IgD-negative memory B cell (primary cell): ENCODE measurements around the gene LCN12. TPM values are rescaled to one million over a fixed set of nuclear protein-coding genes. Genes with fewer than 3 reads are reported as not detected.
A peak's percentile ranks its signal among the peaks of the same experiment; 100 is the strongest.

Experiments
- H3K27ac Mint-ChIP-seq, 3 donors: one replicate each; pipeline ENCODE4 v1.8.0; 2020 to 2022; ENCODE audit warnings: mild to moderate bottlenecking in 3 of 3, mixed read lengths in 3 of 3, moderate library complexity in 1 of 3
- H3K27me3 Mint-ChIP-seq: one replicate; pipeline ENCODE4 v1.8.0; 2021; ENCODE audit warnings: mixed read lengths
- H3K36me3 Mint-ChIP-seq: one replicate; pipeline ENCODE4 v1.8.0; 2020; ENCODE audit warnings: mild to moderate bottlenecking, mixed read lengths
- H3K4me1 Mint-ChIP-seq, 3 donors: one replicate each; pipeline ENCODE4 v1.8.0; 2020 to 2022; ENCODE audit warnings: mixed read lengths in 3 of 3, mild to moderate bottlenecking in 1 of 3
- H3K4me3 Mint-ChIP-seq, 4 donors: one replicate each; pipeline ENCODE4 v1.8.0; 2020 to 2022; ENCODE audit warnings: mild to moderate bottlenecking in 4 of 4, mixed read lengths in 4 of 4, moderate library complexity in 3 of 4
- H3K9me3 Mint-ChIP-seq, 3 donors: one replicate each; pipeline ENCODE4 v1.8.0; 2020 to 2021; ENCODE audit warnings: mixed read lengths in 3 of 3, mild to moderate bottlenecking in 1 of 3
- polyA plus RNA-seq: library from polyadenylated mRNA; unstranded; fragments of 300-500 nt; fragmentation: Illumina TruSeq; gene quantifications from one replicate; pipeline ENCODE4 v1.2.3, GENCODE V29; 2021

LCN12 gene
- polyA plus RNA-seq, 1 donor from 2014 or later: not detected

DNA sequence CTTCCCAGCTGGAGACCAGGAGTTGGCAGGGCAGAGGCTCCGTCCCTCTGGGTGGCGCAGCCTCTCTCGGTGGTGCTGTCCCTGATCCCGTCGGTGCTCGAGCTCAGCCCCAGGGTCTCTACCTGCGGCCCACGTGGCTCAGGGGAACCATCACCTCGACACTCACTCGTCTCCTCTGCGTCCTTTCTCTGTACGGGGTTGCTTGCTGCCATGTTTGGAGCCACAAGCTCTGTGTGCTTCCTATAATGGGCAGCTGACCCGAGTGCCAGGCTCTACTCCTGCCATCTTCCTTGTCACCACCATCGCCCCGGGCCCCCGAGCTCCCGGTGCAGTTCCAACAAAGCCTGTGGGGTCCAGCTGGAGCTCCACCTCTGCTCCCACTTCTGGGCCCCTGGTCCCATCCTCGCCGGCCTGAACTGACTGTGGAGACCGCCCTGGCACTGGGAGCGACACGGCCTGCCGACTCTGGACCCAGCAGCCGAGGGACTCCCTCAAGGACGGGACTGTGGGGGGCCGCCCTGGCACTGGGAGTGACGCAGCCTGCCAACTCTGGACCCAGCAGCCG, 12.6 kb upstream of the LCN12 start:
- H3K9me3 Mint-ChIP-seq: no peaks in the 10 kb centered on the region
- H3K36me3 Mint-ChIP-seq: peaks cover 3% of the 10 kb centered on the region
- H3K4me3 Mint-ChIP-seq: peak overlapping the region in 1 of 4 donors; percentile 67
- peak overlapping the region in 2 of 3 donors; percentile 13 to 48 for H3K27ac Mint-ChIP-seq
- H3K27me3 Mint-ChIP-seq: no peaks in the 10 kb centered on the region
- peaks cover 0 to 8% (median 7%) of the 10 kb centered on the region in 3 donors for H3K4me1 Mint-ChIP-seq

DNA sequence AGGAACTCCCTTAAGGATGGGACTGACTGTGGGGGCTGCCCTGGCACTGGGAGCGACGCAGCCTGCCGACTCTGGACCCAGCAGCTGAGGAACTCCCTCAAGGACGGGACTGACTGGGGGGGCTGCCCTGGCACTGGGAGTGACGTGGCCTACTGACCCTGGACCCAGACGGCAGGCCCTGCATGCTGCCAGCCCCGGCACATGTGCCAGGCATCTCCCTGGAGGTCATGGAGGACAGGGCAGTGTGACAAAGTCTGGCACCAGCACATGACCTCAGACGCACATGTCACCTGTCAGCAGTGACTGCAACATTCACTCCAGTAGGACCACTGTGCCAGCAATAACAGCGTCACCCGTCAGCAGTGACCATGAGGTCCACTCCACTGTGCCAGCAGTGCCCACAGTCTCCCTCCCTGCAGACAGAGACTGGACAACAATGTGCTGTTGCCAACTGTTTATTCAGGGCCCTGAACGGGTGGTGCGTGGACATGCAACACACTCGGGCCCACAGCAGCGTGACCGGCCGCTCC, 12.0 kb upstream of the LCN12 start:
- no peaks in the 10 kb centered on the region for H3K27me3 Mint-ChIP-seq
- H3K4me1 Mint-ChIP-seq: peaks cover 0 to 9% (median 8%) of the 10 kb centered on the region in 3 donors
- H3K4me3 Mint-ChIP-seq: no peak overlapping the region
- no peak overlapping the region for H3K27ac Mint-ChIP-seq
- peaks cover 3% of the 10 kb centered on the region for H3K36me3 Mint-ChIP-seq
- H3K9me3 Mint-ChIP-seq: no peaks in the 10 kb centered on the region

DNA sequence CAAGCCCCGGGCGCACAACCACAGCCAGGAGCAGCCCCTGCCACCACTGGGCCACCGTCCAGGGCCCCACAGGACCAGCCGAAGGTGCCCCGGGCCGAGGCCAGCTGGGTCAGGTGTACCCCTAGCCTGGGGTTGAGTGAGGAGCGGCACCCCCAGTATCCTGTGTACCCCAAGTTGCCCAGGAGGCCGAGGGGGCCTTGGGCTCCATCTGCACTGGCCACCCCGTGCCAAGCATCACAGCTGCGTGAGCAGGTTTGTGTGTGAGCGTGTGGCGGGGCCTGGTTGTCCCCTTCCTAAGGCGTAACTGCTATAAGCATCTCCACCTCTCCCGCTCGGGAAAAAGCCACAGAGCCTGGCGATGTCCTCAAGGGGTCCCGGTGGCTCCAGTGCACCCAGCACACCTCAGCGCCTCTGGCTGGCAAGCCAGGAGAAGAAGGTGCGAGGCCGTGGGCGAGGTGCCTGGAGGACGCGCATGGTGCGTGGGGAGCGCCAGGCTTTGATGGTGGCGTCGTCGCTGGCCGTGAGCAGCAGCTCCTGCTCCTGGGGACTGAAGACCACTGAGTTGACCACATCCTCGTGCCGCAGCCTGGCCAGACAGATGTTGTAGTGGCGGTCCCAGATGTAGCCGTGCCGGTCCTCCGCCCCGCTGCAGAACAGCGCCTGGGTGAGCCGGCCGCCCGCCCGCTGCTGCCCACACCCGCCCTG, 11.4 kb upstream of the LCN12 start:
- Mint-ChIP-seq H3K4me3 (no peak overlapping the region), H3K27ac (no peak overlapping the region), H3K27me3 (no peaks in the 10 kb centered on the region), H3K36me3 (peaks cover 3% of the 10 kb centered on the region), H3K4me1 (peaks cover 0 to 9% (median 7%) of the 10 kb centered on the region in 3 donors), H3K9me3 (no peaks in the 10 kb centered on the region)

DNA sequence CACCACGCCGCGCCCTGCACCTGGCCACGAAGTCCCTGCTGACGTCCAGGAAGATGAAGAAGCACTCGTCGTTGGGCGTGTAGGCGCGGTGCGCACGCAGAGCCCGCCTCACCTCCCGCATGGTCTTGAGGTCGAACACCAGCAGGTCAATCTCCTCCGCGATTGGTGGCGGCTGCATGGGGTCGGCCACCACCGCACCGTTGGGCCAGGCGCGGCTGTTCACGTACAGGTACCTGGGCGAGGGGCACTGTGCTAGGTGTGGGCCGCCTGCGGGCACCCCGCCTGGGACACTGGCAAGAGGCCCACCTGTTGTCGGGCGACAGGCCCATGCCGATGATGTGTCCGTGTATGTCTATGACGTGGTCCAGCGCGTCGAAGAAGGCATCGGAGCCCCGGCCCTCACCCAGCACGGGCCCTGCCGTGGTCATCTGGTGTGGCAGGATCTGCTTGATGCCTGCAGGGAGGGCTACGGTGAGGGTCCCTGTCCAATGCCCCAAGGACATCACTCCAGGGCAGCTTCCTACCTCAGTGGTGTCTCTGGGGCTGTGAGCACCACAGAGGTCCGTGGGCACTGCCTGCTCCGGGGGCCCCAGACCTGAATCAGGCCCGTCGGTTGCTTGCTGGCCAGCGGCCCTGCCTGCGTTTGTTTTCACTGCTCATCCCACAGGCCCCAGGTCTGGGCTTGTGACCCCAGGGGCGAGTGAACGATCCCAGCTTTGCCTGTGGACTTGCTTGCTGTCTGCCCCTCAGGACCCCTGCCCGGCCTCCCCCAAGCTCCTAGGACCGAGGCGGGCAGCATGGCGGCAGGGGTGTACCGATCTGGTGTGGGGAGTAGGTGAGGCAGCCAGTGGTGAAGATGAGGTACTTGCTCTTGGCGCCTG, 10.6 kb upstream of the LCN12 start:
- H3K4me1 Mint-ChIP-seq: peaks cover 0 to 6% (median 6%) of the 10 kb centered on the region in 3 donors
- no peaks in the 10 kb centered on the region for H3K9me3 Mint-ChIP-seq
- no peaks in the 10 kb centered on the region for H3K27me3 Mint-ChIP-seq
- H3K27ac Mint-ChIP-seq: no peak overlapping the region
- H3K4me3 Mint-ChIP-seq: no peak overlapping the region
- peaks cover 3% of the 10 kb centered on the region for H3K36me3 Mint-ChIP-seq

DNA sequence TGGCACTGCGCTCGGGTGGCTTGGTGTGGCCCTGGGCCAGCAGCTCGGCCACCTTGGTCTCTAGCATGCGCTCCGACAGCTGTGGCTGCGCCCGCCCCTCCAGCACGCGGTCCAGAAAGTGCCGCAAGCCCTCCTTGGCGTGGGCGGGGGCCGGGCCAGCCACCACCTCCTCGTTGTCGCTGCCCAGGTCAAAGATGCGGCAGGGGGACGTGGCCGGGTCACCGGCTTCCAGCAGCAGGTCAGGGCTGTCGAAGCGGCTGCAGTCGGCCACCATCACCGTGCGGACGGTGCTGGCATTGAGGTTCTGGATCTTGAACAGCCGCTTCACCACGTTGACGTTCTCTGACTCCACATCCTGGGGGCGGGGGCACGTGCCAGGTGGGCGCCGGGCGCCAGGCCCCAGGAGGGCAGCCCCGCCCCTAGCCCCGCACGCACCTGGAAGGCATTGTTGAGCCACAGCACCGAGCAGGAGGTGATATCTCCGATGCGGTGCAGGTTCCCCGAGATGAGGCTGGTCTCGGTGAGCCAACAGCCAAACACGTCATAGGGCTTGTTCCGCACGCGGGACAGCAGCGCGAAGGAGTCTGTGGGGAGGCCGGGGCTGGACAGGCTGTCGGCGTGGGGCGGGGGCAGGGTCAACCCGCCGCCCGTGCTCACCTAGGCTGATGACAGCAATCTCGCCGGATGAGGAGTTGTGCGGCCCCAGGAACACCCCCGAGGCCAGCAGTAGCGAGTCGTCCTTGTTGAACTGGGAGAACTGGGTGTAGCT, 9.8 kb upstream of the LCN12 start:
- Mint-ChIP-seq H3K27ac (peak overlapping the region in 2 of 3 donors; percentile 28 to 59), H3K36me3 (peaks cover 3% of the 10 kb centered on the region), H3K27me3 (no peaks in the 10 kb centered on the region), H3K9me3 (no peaks in the 10 kb centered on the region), H3K4me3 (peak overlapping the region in 1 of 4 donors; percentile 22), H3K4me1 (peaks cover 0 to 6% (median 4%) of the 10 kb centered on the region in 3 donors)

- Mint-ChIP-seq H3K9me3 (no peaks in the 10 kb centered on the region), H3K36me3 (peaks cover 3% of the 10 kb centered on the region), H3K4me3 (peak overlapping the region in 1 of 4 donors; percentile 23), H3K4me1 (peaks cover 0 to 6% (median 4%) of the 10 kb centered on the region in 3 donors), H3K27me3 (no peaks in the 10 kb centered on the region), H3K27ac (peak overlapping the region in 2 of 3 donors; percentile 28 to 59)
These were observed 9.2 kb upstream of the LCN12 start for GRCh38 chr9:136942881-136943230.

DNA sequence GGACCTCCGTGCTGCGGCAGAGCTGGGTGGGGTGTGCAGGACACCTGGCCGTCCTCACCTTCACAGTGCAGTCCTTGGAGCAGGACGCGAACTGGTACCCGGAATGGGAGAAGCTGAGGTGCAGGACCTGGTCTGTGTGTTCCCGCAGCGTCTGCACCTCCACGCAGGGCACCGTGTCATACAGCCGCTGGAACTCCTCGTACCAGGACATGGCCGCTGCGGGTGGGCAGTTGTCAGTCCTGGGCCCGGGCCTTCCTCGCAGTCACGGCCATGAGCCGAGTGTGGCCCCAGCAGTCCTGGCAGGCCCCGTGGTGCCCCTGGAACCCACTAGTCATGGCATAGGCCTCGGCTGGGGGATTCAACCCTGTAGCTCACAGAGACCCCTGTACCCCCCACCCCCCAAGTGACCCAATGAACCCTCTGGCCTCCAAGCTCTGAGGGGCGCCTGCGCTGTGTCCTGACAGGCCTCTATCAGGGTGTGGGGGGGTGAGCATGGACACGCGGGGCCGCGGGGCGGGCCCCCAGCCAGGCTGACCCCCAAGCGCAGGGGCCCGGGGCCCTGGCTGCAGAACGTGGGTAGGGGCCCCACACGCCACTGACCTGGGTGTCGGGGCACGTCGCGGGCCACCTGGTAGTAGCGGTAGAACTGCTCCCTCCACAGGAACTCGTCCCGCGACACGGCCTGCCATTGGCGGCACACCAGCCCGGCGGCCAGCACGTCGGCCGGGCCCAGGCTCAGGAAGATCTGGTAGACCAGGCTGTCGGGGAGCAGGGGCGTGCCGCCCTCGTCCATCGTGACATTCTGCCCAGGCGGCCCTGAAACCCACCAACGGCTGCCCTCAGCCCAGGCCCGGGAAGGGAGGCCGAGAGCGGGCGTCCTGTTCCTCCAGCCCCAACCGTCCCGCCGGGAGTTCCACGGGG, 8.5 kb upstream of the LCN12 start:
- Mint-ChIP-seq H3K27me3 (no peaks in the 10 kb centered on the region), H3K4me1 (peaks cover 0 to 10% (median 4%) of the 10 kb centered on the region in 3 donors), H3K36me3 (peaks cover 3% of the 10 kb centered on the region), H3K27ac (peak overlapping the region in 1 of 3 donors; percentile 78), H3K4me3 (peak overlapping the region; percentile 64 to 87 (median 82)), H3K9me3 (no peaks in the 10 kb centered on the region)

- peaks cover 1% of the 10 kb centered on the region for H3K36me3 Mint-ChIP-seq
- H3K27ac Mint-ChIP-seq: peak overlapping the region in 1 of 3 donors; percentile 78
- H3K4me1 Mint-ChIP-seq: peaks cover 0 to 8% (median 1%) of the 10 kb centered on the region in 3 donors
- H3K27me3 Mint-ChIP-seq: no peaks in the 10 kb centered on the region
- peak overlapping the region; percentile 64 to 87 (median 82) for H3K4me3 Mint-ChIP-seq
- no peaks in the 10 kb centered on the region for H3K9me3 Mint-ChIP-seq
These were observed 7.9 kb upstream of the LCN12 start for GRCh38 chr9:136944212-136944518.

- H3K36me3 Mint-ChIP-seq: no peaks in the 10 kb centered on the region
- no peaks in the 10 kb centered on the region for H3K9me3 Mint-ChIP-seq
- peak within 1 kb of the TSS; percentile 76 to 87 (median 82) for H3K4me3 Mint-ChIP-seq
- H3K27me3 Mint-ChIP-seq: no peaks in the 10 kb centered on the region
- peaks cover 0 to 8% (median 1%) of the 10 kb centered on the region in 3 donors for H3K4me1 Mint-ChIP-seq
- H3K27ac Mint-ChIP-seq: peak within 1 kb of the TSS in 2 of 3 donors; percentile 87 to 90
These were observed 7.3 kb upstream of the LCN12 start, which contains the start of the genes C8G and FBXW5 for GRCh38 chr9:136944519-136945332. TSS of gene C8G (plus strand) at chr9:136945243. CDS start at chr9:136945321, 78 bp downstream. TSS of gene FBXW5 (minus strand) at chr9:136944738. CDS start at chr9:136944083, 655 bp downstream.

- peak overlapping the region in 2 of 3 donors; percentile 46 to 87 for H3K27ac Mint-ChIP-seq
- no peaks in the 10 kb centered on the region for H3K9me3 Mint-ChIP-seq
- no peaks in the 10 kb centered on the region for H3K27me3 Mint-ChIP-seq
- H3K36me3 Mint-ChIP-seq: no peaks in the 10 kb centered on the region
- peak overlapping the region in 1 of 4 donors; percentile 76 for H3K4me3 Mint-ChIP-seq
- peaks cover 0 to 8% (median 4%) of the 10 kb centered on the region in 3 donors for H3K4me1 Mint-ChIP-seq
These were observed 6.5 kb upstream of the LCN12 start for GRCh38 chr9:136945333-136946227.

DNA sequence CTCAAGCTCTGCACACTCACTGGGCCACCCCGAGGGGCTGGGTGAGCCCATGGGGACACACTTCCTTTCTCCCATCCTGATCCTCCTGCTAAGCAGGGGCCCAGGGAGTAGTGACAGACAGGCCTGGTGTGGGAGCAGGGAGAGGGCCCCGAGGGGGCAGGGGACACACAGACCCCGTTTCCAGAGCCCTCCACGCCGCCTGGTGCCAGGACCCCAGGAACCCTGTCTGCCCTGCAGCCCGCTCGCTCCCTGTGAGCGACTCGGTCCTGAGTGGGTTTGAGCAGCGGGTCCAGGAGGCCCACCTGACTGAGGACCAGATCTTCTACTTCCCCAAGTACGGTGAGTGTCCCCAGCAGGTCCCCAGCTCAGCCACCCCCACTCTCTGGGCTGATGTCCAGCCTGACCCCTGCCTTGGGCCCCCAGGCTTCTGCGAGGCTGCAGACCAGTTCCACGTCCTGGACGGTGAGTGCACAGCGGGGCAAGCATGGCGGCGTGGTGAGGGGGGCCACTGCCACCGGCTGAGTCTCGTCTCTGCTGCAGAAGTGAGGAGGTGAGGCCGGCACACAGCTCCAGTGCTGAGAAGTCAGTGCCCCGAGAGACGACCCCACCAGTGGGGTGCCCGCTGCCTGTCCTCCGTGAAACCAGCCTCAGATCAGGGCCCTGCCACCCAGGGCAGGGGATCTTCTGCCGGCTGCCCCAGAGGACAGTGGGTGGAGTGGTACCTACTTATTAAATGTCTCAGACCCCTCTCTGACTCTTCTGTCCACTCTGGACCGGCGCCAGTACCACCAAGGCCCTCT, 5.6 kb upstream of the LCN12 start:
- Mint-ChIP-seq H3K9me3 (no peaks in the 10 kb centered on the region), H3K36me3 (no peaks in the 10 kb centered on the region), H3K4me3 (peak overlapping the region in 2 of 4 donors; percentile 68 to 76), H3K27ac (peak overlapping the region in 1 of 3 donors; percentile 46), H3K27me3 (no peaks in the 10 kb centered on the region), H3K4me1 (peaks cover 0 to 8% (median 4%) of the 10 kb centered on the region in 3 donors)
